K562 (cell line): ENCODE measurements around the gene ZBTB22. TPM values are rescaled to one million over a fixed set of nuclear protein-coding genes. Genes with fewer than 3 reads are reported as not detected.

ENCODE experiments used
- CBFA2T2 ChIP-seq: fragments of 450-650 bp; conservative IDR thresholded peaks from 2 replicates; pipeline ENCODE4 v1.6.1; 2017; ENCODE audit warnings: mild to moderate bottlenecking
- CREM ChIP-seq: IDR thresholded peaks from 2 replicates; pipeline ENCODE4 v1.6.1; 2014; ENCODE audit warnings: antibody characterized with exemption, low read depth
- ELK1 ChIP-seq: sonication (generic); formaldehyde crosslinking; IDR thresholded peaks from 2 replicates; pipeline ENCODE4 v1.8.1; 2022; ENCODE audit warnings: missing genetic modification reagents
- FOXK1 ChIP-seq: sonication (generic); formaldehyde crosslinking; IDR thresholded peaks from 2 replicates; pipeline ENCODE4 v1.8.0; 2022; ENCODE audit warnings: missing genetic modification reagents, mild to moderate bottlenecking, borderline replicate concordance
- HCFC1 ChIP-seq: IDR thresholded peaks from 2 replicates; pipeline ENCODE4 v1.6.1; 2012; ENCODE audit warnings: low read depth, low read length, improper control_type of control experiment
- L3MBTL2 ChIP-seq: fragments of 450-650 bp; IDR thresholded peaks from 2 replicates; pipeline ENCODE4 v1.6.1; 2016; ENCODE audit warnings: mild to moderate bottlenecking, moderate library complexity
- MAX ChIP-seq: sonication (generic); formaldehyde crosslinking; IDR thresholded peaks from 2 replicates; pipeline ENCODE4 v1.9.0; 2022; ENCODE audit warnings: mild to moderate bottlenecking, missing genetic modification reagents
- OTX1 ChIP-seq: fragments of 450-650 bp; formaldehyde crosslinking; IDR thresholded peaks from 2 replicates; pipeline ENCODE4 v1.4.0; 2022; ENCODE audit warnings: mild to moderate bottlenecking
- POLR2B ChIP-seq: fragments of 450-650 bp; IDR thresholded peaks from 2 replicates; pipeline ENCODE4 v1.6.1; 2018; ENCODE audit warnings: low read depth; ENCODE audit not compliant: partially characterized antibody
- POLR2G ChIP-seq: fragments of 200-400 bp; formaldehyde crosslinking; IDR thresholded peaks from 2 replicates; pipeline ENCODE4 v1.6.1; 2017; ENCODE audit warnings: low read depth, mild to moderate bottlenecking, antibody characterized with exemption, low read length, moderate library complexity
- PPARD ChIP-seq: fragments of 250-450 bp; sonication (Bioruptor Pico); IDR thresholded peaks from 2 replicates; pipeline ENCODE4 v1.8.0; 2022; ENCODE audit warnings: inconsistent platforms, mild to moderate bottlenecking, moderate library complexity
- SETDB1 ChIP-seq: IDR thresholded peaks from one replicate; pipeline ENCODE4 v1.6.1; 2012; ENCODE audit warnings: low read length, control low read depth, inconsistent platforms
- SMAD3 ChIP-seq: fragments of 450-650 bp; formaldehyde crosslinking; conservative IDR thresholded peaks from 2 replicates; pipeline ENCODE4 v1.4.0; 2020; ENCODE audit warnings: mild to moderate bottlenecking
- WHSC1 ChIP-seq: IDR thresholded peaks from one replicate; pipeline ENCODE4 v1.6.1; 2012; ENCODE audit warnings: low read length, control low read depth, inconsistent platforms
- ZBED1 ChIP-seq: IDR thresholded peaks from 2 replicates; pipeline ENCODE4 v1.6.1; 2014
- ZNF175 ChIP-seq: fragments of 200-800 bp; sonication (Bioruptor generic); IDR thresholded peaks from 2 replicates; pipeline ENCODE4 v1.6.1; 2016; ENCODE audit warnings: low read depth, mild to moderate bottlenecking, missing genetic modification characterization, missing compliant biosample characterization
- ZNF354B ChIP-seq: fragments of 250-450 bp; sonication (Bioruptor Pico); IDR thresholded peaks from 2 replicates; pipeline ENCODE4 v1.4.0; 2020
- ZNF589 ChIP-seq: fragments of 200-800 bp; sonication (Bioruptor generic); IDR thresholded peaks from 2 replicates; pipeline ENCODE4 v1.6.1; 2016; ENCODE audit warnings: low read depth, missing genetic modification characterization, missing compliant biosample characterization
- ZNF707 ChIP-seq: fragments of 250-450 bp; sonication (Bioruptor Pico); conservative IDR thresholded peaks from 2 replicates; pipeline ENCODE4 v1.8.0; 2022; ENCODE audit warnings: inconsistent platforms, mild to moderate bottlenecking, moderate library complexity
- polyA plus RNA-seq, 8 experiments: library from polyadenylated mRNA; depleted of rRNA in 4 of 8; stranded (reverse) in 5 of 8; unstranded in 3 of 8; fragments of >200 nt; fragmentation: Nextera tagmentation in 2 of 8; fragmentation: Illumina TruSeq in 1 of 8; extraction: Ambion mirVana in 2 of 8; extraction: Trizol in 1 of 8; gene quantifications; 2 replicates each; pipeline versions ENCODE4 v1.2.1 to v1.2.3, GENCODE V29; 2011 to 2014; ENCODE audit warnings: inconsistent platforms in 1 of 8, missing spikeins in 1 of 8
- total RNA-seq, 7 experiments: library from RNA; depleted of rRNA in 6 of 7; stranded (reverse); fragments of >200 nt in 6 of 7; fragmentation: Illumina TruSeq in 2 of 7; extraction: Trizol in 2 of 7; gene quantifications; 2 replicates each; pipeline versions ENCODE4 v1.2.1 to v1.2.3, GENCODE V29; 2011 to 2021; ENCODE audit warnings: low replicate concordance in 1 of 7
- TF ChIP-seq, protein P1 (sequence below): sonication (generic); formaldehyde crosslinking; IDR thresholded peaks from 2 replicates; pipeline ENCODE4 v1.8.1; 2023; ENCODE audit warnings: mild to moderate bottlenecking, missing genetic modification reagents
- TF ChIP-seq, protein P2 (sequence below), 2 experiments: fragments of 450-650 bp; IDR thresholded peaks; 2 replicates each; pipeline ENCODE4 v1.6.1; 2018; ENCODE audit warnings: mild to moderate bottlenecking in 2 of 2, low read depth in 1 of 2; ENCODE audit not compliant: partially characterized antibody in 2 of 2
- TF ChIP-seq, protein P3 (sequence below): fragments of 450-650 bp; IDR thresholded peaks from 2 replicates; pipeline ENCODE4 v1.7.0; 2016; ENCODE audit warnings: borderline replicate concordance

Gene ZBTB22
- total and polyA plus RNA-seq, 9 of the 15 experiments (the other 6 are each of a cell fraction or from before 2014, with no cell fraction given), result 0.21 to 11.9 (median 7.1) TPM

DNA sequence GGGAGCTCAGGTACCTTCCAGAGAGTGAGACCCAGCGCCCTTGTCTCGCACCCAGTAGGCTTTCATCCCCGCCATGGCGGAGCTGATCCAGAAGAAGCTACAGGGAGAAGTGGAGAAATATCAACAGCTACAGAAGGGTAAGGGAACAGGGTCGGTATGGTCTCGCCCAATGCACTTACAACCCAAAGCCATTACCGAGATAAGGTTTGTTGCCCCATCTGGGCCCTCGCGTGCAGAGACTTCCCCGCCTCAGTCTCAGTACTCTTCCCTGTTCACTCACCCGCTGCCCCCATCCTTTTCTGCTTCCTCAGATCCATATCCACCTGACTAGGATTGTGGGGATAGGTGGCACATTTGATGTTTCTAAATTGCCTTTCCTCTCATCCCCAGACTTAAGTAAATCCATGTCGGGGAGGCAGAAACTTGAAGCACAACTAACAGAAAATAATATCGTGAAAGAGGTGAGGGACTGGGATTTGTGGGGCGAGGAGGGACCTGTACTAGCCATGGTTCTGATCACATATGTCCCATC lies 27.7 kb downstream of the ZBTB22 start (continued):
- TF ChIP-seq ZNF354B (CRISPR knock-in tag) (peak; percentile 24; the same call in 1 of the 2 replicates), OTX1 (CRISPR knock-in tag) (no peak), ELK1 (CRISPR knock-in tag) (no peak), POLR2G (peak; percentile 8), SMAD3 (CRISPR knock-in tag) (no peak), MAX (peak; percentile 48), ZNF589 (CRISPR knock-in tag) (no peak), PPARD (no peak), POLR2B (no peak), WHSC1 (no peak), ZNF175 (CRISPR knock-in tag) (no peak), L3MBTL2 (no peak), CREM (no peak), CBFA2T2 (no peak), FOXK1 (CRISPR knock-in tag) (no peak), ZNF707 (CRISPR knock-in tag) (no peak), HCFC1 (no peak), ZBED1 (no peak), SETDB1 (no peak)
- TF ChIP-seq, protein P1, sequence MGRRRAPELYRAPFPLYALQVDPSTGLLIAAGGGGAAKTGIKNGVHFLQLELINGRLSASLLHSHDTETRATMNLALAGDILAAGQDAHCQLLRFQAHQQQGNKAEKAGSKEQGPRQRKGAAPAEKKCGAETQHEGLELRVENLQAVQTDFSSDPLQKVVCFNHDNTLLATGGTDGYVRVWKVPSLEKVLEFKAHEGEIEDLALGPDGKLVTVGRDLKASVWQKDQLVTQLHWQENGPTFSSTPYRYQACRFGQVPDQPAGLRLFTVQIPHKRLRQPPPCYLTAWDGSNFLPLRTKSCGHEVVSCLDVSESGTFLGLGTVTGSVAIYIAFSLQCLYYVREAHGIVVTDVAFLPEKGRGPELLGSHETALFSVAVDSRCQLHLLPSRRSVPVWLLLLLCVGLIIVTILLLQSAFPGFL (CRISPR knock-in tag), result 0 out of 2 replicates have a peak, but pooled peaks have one; percentile 4
- TF ChIP-seq, protein P2, sequence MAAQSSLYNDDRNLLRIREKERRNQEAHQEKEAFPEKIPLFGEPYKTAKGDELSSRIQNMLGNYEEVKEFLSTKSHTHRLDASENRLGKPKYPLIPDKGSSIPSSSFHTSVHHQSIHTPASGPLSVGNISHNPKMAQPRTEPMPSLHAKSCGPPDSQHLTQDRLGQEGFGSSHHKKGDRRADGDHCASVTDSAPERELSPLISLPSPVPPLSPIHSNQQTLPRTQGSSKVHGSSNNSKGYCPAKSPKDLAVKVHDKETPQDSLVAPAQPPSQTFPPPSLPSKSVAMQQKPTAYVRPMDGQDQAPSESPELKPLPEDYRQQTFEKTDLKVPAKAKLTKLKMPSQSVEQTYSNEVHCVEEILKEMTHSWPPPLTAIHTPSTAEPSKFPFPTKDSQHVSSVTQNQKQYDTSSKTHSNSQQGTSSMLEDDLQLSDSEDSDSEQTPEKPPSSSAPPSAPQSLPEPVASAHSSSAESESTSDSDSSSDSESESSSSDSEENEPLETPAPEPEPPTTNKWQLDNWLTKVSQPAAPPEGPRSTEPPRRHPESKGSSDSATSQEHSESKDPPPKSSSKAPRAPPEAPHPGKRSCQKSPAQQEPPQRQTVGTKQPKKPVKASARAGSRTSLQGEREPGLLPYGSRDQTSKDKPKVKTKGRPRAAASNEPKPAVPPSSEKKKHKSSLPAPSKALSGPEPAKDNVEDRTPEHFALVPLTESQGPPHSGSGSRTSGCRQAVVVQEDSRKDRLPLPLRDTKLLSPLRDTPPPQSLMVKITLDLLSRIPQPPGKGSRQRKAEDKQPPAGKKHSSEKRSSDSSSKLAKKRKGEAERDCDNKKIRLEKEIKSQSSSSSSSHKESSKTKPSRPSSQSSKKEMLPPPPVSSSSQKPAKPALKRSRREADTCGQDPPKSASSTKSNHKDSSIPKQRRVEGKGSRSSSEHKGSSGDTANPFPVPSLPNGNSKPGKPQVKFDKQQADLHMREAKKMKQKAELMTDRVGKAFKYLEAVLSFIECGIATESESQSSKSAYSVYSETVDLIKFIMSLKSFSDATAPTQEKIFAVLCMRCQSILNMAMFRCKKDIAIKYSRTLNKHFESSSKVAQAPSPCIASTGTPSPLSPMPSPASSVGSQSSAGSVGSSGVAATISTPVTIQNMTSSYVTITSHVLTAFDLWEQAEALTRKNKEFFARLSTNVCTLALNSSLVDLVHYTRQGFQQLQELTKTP (IDR thresholded peaks at IDR 0.05; ENCODE audit: low read depth in 1 of 2, partially characterized antibody in 2 of 2), result no peak
- TF ChIP-seq, protein P3, sequence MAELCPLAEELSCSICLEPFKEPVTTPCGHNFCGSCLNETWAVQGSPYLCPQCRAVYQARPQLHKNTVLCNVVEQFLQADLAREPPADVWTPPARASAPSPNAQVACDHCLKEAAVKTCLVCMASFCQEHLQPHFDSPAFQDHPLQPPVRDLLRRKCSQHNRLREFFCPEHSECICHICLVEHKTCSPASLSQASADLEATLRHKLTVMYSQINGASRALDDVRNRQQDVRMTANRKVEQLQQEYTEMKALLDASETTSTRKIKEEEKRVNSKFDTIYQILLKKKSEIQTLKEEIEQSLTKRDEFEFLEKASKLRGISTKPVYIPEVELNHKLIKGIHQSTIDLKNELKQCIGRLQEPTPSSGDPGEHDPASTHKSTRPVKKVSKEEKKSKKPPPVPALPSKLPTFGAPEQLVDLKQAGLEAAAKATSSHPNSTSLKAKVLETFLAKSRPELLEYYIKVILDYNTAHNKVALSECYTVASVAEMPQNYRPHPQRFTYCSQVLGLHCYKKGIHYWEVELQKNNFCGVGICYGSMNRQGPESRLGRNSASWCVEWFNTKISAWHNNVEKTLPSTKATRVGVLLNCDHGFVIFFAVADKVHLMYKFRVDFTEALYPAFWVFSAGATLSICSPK, result no peak
